Activated CD8-positive, alpha-beta memory T cell treated with anti-CD3 and anti-CD28 coated beads, Interleukin-2, amount 50 U/mL, for 1 hour (primary cell): ENCODE data around the gene C5orf46.
"Not testable (repeated sequence)": the region's sequence is repeated elsewhere in the genome, so short reads cannot be mapped to it uniquely, and the experiment has no call there.

ENCODE experiments used
- DNase-seq: peaks from one replicate; pipeline ENCODE4 v3.0.0-alpha.2; 2020; ENCODE audit errors: extremely low read depth

Gene C5orf46

DNA sequence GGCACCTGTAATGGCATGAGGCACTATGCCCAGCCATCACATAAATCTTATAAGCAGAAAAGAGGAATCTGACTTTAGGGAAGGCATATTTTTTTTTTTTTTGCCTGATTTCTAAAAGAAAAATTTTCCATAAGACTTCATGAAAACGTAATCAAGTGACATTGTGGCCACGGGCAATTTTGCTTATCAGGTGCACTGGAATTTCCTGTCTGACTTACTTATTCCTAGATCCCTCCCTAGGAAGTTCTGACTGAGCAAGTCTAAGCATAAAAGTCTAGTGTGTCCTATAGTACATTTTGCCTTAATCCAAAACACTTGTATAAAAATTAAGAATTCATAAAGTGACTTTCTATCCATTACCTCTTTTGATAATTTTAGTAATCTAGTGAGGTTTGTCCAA lies 12.5 kb downstream of the C5orf46 start:
- no peak for DNase-seq

DNA sequence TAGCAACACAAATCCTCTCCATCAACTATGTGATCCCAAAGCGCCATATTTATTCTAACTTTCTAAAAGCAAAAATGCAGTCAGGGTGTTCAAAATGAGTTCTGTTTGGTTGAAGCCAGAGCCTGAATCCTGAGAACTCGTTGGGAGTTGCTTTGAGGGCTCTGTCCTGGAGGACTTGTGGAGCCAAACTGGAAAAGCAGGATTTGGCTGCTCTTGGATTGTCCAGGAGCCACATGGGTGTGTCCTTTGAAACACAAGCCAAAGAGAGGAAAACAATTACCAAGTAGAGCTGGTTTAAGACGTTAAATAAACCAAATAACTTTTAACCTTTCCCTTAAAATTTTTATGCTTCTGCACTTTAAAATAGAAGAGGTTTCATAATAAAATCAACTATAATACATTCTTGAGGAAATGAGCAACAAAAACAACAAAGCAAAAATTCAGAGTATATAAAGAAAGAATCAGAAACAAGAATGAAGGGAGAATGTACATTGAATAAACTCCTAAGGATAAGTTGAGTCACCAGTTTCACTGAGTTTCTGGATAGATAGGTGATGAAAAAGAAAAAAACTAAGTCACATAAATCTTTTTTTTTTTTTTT lies 13.5 kb downstream of the C5orf46 start:
- no peak for DNase-seq

DNA sequence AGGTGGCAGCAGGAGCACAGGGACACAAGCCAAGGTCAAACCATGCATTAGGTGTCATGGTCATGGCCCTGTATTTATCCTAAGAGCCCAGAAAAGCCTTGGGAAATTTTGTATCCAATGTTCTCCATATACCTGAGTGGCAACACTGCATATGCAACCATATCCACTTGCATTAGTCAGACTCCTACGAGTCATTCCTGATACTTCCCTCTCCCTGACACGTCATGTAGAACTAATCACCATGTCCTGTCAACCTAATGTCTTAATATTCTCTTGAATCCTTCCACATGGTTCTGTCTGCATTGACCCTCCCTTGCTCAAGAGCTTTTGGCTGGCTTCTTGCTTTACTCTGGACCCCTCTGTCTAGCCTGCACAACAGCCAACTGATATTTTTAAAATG lies 18.4 kb downstream of the C5orf46 start:
- no peak for DNase-seq

DNA sequence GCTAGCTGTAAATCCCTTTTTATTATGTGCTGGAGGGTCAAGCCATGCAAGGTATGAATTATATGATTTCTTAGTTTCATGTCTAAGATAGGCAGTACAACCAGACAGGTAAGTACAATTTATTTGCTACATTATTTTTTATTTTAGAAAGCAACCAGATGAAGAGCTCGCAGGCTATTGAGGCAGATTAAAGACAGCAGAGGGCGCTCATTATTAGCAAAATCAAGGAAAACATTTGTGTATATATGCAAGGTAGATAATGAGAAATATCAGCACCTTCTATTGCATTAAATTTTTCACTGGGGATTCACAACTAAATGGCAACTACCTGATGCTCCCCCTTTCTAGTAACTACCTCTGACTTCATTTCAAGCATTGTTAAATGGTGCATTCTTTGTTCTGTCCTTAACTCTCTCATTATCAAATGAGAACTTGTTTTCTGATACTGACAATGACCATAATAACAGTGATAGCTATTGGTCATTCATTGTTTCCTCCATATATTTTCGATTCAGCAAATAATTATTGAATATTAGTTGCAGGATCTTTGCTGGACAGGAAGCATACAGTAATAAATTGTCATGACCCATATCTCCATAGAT lies 19.2 kb downstream of the C5orf46 start:
- no peak for DNase-seq

DNA sequence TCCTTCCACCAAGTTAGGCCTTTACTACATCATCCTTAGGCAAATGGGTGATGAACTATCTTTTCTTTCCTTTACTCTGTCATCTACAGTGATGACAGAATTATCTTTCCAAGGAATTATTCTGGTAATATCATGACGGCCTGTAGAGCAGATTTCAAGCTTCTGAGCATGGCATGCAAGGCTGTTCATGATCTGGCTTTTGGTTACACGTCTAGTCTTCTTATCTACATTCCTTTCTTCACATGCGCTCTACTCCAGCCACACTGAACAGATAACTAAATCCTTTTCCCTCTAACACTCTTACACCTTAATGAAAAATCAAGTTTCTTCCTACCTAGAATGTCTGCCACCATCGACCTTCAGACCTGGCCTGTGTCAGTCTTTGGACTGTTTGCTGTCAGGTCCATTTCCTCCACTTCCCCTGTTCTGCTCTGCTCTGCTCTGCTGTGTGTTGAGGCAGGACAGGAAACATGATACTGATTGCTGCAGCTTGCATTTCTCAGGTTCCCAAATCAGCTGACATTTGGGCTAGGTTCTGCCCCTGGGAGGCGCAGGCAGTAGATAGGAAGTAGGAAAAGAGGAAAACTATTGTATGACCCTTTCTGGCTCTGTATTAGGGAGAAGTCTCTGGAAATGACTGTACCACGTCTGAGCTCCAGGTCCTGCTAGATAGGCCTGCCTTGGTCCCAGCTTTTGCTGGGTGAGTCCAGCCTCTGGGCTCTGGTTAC lies 23.6 kb downstream of the C5orf46 start:
- no peak for DNase-seq

DNA sequence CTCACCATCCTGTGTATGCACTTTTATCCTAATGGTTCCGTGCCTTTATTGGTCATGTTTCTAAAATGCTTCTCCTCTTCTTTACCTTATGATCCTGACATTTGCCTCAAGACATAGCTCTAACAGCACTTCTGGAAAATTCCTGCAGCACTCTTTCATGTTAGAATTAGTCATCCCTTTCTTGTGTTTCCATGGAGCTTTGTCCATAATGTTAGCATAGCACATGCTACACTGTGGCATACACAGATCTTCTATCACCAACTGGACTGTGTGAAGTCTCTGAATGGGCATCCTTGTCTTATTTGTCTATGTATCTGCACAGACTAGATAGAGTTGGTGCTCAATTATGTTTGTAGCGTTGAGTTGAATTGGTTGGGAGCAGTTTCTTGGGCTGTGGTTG lies 25.9 kb downstream of the C5orf46 start:
- DNase-seq = no peak

DNA sequence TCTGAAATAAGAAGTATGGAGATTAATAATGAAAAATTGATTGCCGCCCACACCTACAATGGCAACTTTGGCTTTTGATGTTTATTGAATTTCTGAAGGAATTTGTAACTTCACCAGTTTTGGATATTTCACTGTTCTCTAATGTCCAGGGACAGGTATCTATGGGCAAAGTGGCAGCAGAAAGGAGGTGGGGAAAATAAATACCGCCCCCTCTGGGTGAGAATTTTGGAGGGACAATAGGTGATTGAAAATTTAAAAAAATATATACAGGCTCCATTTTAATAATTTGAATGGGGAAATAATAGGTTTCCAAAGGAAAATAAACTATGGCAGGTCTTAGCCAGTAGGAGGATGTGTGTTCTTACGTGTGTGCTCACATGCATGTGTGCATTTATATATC lies 26.6 kb downstream of the C5orf46 start:
- no peak for DNase-seq

DNA sequence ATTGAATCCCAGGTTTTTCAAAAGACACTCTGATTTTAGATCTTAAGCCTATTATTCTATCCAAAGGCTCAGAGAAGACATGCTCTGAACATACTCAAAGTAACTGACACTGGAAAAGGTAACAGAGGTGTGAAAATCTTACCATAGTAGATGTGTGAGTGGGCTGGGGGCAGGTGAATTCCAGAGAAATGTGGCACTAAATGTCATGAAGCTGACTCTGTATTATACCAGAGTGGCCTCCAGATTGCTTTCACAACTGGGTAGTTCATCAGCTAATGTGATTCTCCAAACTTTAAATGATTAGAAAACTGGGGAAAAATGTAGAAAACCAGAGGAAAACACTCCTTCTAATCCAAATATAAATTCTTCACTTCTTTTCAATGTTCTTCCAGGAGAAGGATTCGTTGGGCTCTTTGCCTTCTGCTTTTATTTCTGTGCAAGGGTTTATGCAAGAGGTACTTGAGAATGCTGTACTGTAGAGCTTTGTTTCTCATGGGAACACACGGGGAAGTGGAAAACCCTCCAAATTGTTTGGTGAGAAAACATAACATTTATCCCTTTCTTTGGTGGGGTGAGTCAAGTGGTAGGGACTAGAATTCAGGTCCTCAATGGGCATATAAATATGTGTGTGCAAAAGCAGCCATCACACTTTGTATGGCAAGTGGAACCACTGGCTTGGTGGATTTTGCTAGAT lies 28.1 kb downstream of the C5orf46 start, which contains the start of gene SCGB3A2:
TSS of gene SCGB3A2 (plus strand) at position 646 of the 694 bp plus-strand sequence. CDS start 93 bp downstream, outside the sequence.
- DNase-seq = no peak

DNA sequence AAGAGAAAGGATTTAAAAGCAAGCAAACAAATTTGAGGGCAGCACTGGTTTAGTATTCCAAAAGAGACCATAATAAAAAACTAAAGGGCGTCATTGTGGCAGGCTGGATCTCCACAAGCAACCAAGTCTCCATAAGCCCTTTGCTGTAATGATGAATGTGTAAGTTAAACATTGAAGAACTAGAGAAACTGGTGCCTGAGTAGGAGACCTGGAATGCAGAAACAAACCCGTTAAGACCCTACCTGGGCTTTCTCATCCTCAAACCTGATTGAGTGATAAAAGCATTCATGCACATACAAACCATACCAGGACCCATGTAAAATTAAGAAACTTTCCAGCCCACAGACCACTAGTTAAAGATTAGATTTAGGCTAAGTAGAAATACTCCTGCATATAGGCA lies 29.7 kb downstream of the C5orf46 start:
- no peak for DNase-seq

DNA sequence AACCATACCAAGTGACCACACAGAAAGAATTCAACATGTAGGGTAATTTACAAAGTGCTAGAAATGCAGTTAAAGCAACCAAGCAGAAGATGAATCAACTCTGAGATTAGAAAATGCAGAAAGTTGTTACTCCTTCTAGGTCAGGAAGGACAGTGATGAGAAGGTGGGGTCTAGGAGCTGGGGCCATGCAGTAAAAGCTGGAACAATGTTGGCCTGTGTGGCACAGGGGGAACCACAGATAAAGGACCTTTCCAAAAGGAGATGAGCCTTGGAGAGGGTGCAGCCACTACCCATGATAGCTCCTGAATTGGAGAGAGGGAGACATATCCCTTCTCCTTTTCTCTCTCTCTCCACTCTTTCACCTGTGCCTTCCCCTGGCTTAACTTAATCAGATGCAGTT lies 30.2 kb downstream of the C5orf46 start:
- DNase-seq = no peak

DNA sequence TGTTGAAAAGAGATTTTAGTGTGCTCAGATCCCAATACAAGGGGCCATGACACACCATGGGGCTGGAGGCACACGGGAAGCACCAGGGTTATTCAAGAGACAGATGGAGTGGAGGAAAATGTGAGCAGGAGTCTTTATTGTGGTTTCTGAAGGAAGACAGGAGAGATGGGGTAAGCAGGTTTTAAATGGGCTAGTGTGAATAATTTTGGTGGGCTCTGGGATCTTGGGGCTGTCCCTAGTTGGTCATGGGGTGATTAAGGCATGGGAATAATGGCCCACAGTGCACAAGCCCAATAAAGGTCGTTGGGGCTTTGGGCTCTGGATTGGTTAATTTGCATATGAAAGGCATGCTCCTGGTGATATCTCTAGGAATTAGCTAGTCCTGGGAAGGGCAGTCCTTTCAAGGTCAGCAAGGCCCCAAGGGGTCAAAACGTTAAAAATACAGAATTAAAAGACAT lies 31.4 kb downstream of the C5orf46 start:
- DNase-seq = no peak

DNA sequence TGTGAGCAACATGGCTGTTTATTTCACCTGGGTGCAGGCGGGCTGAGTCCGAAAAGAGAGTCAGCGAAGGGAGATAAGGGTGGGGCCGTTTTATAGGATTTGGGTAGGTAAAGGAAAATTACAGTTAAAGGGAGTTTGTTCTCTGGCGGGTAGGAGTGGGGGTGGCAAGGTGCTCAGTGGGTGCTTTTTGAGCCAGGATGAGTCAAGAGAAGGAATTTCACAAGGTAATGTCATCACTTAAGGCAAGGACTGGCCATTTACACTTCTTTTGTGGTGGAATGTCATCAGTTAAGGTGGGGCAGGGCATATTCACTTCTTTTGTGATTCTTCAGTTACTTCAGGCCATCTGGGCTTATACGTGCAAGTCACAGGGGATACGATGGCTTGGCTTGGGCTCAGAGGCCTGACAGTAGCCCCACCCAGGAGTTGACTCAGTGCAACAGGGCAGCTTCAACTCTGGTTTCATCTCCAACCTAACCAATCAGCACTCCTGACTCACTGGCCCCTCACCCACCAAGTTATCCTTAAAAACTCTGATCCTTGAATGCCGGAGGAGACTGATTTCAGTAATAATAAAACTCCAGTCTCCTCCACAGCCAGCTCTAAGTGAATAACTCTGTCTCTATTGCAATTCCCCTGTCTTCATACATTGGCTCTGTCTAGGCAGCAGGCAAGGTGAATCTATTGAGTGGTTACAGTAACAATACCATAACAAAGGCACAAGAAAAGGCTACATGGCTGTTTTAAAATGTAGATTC lies 32.0 kb downstream of the C5orf46 start:
- not testable (repeated sequence) for DNase-seq

DNA sequence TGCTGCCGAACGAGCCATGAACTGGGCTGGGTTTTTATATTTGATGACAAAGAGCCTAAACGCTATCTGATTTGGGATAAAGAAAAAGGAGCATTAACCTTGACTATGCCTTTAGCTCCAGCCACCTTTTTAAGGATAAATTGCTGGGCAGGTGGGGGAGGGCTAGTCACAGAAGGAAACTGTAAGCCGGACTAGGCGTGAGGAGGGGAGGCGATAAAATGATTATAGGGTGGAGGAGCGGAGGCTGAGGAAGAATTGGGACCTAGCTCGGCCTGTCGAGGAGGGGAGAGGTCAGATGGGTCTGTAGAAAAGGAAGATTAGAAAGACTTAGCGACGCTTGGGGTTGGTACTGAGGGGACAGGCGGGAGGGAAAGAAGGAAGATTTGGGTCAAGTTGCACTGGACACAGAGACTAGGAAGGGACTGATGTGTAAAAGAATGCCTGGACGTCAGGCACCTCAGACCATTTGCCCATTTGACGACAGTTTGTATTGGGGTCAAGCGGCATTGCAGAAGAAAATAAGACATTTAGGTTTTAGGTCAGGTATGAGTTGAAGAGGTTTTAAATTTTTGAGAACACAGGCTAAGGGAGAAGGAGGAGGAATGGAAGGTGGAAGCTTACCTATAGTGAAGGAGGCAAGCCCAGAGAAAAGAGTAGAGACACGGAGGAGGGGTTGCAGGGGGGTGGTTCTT lies 33.4 kb downstream of the C5orf46 start:
- not testable (repeated sequence) for DNase-seq

DNA sequence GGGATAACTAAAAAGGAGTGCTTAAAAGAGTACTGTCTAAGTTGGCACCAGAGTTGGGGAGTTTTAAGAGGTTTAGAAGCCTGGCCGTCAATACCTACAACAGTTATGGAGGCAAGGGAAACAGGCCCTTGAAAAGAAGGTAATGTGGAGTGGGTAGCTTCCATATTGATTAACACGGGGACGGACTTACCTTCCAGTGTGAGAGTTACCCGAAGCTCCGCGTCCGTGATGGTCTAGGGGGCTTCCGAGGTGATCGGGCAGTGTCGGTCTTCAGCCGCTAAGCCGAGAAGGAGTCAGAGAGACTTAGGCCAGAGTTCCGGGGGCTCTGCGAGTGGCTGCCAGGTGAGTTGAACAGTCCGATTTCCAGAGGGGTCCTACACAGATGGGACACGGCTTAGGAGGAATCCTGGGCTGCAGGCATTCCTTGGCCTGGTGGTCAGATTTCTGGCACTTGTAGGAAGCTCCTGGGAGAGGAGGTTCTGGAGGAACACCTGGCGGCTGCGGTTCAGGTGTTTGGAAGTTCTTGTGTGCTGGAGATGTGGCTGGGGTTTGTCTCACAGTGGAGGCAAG lies 34.3 kb downstream of the C5orf46 start:
- DNase-seq = not testable (repeated sequence)

DNA sequence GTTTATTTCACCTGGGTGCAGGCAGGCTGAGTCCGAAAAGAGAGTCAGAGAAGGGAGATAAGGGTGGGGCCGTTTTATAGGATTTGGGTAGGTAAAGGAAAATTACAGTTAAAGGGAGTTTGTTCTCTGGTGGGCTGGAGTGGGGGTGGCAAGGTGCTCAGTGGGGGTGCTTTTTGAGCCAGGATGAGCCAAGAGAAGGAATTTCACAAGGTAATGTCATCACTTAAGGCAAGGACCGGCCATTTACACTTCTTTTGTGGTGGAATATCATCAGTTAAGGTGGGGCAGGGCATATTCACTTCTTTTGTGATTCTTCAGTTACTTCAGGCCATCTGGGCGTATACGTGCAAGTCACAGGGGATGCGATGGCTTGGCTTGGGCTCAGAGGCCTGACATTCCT lies 36.4 kb downstream of the C5orf46 start:
- DNase-seq = not testable (repeated sequence)

DNA sequence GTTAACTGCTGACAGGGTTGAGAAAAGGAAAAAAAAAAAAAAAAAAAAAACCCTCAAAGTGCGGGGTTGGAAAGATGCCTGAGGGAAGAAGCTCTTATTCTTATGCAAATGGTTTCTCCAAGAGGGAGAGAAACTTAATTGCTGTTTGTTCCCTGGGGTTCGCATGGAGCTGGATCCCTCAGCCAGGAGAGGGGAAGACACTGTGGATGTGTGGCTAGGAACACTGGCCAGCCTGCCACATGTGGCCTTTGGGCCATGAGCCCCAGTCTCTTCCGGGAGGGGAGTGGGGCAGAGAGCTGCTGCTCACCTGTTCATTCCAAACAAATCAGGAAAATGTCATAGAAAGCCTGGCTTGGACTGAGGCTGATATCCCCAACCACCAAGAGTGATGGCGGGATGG lies 37.2 kb downstream of the C5orf46 start:
- DNase-seq = no peak

DNA sequence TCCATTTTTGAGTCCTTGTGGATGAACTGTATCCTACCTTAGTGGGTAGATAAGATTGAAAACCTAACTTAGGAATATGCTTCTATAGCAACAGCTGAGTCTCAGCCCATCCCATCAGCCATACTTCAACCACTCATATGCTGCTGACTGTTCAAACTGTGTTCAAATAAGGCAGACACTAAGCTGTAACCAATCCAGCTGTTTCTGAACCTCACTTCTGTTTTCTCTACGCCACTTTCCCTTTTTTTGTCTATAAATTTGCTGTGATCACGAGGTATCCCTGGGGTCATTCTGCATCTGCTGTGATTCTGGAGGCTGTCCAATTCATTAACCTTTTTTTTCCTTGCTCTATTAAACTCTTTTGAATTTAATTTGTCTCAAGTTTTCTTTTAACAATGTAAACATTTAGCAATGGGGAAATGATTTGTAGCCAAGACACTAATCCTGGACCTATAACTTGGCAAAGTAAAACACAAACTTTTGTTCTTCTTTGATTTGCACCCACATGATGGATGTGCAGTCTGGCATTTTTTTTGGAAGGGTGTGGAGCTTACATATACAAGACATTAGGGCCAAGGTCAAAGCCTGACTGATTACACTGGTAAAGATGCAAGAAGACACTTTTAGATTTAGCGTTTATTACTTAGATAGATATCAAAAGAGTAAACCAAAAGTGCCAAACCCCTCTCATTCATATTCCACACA lies 42.7 kb downstream of the C5orf46 start:
- no peak for DNase-seq

DNA sequence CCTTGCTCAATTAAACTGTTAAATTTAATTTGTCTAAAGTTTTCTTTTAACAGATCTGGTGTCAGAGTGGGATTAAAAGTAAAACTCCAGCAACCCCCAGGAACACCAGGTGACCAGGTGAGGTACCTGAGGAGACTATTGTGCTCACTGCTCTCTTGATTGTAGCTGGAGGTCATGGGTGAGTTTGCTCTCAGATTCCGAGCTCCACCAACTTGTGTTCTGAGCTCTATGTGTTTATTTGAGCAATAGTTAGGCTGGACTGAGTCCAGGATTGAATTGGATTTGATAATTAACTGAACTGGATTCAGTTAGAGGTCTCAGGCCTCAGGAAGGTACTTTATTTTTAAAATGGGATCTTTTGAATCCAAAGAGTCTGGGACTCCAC lies 45.7 kb downstream of the C5orf46 start:
- no peak for DNase-seq

DNA sequence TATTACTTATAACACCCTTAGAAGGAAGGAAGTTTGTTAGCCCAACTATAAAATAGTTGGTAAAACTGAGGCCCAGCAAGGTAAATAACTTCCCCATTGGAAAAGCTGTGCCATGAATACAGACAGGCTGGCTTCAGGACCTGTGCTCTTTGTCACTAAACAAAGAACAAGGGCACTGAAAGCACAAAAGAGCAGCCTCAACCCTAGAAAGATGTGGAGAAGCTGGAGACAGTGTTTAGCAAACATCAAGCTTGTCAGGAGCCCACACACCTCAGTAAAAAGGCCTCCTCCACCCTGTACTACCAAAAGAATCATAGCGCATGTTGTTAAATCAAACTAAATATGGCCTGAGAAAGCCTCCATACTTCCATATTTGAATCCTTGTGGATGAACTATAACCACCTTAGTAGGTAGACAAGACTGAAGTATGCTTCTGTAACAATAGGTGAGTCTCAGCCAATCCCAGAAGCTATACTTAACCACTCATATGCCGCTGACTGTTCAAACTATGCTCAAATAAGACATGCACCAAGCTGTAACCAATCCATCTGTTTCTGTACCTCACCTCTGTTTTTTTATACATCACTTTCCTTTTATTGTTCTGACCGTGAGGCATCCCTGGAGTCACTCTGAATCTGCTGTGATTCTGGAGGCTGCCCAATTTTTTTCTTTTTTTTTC lies 46.2 kb downstream of the C5orf46 start:
- DNase-seq = no peak

DNA sequence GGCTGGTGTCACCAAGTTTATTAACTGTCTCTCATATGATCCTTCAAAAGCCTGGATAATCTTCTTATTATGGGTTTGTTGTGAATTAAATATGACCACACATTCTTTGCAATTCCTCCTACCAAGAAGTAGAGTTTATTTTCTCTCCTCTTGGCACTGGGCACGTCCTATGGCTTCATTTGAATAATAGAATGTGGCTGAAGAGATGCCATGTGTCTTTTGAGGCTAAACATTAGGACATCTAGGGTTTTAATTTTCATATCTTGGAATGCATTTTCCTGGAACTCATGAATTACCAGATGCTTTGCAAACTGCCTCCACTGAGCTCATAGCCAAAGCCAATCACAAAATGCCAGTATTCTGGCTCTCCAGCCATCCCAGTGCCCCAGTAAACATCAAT lies 47.8 kb downstream of the C5orf46 start:
- no peak for DNase-seq
